ENCODE data around the gene RUSC2. TPM values are rescaled to one million over a fixed set of nuclear protein-coding genes. Genes with fewer than 3 reads are reported as not detected.
A peak's percentile ranks its signal among the peaks of the same experiment; 100 is the strongest.

The RUSC2 gene
- total and polyA plus RNA-seq, 2 of the 4 experiments (the other 2 are of a cell fraction), result 17.4 to 35.4 TPM

DNA sequence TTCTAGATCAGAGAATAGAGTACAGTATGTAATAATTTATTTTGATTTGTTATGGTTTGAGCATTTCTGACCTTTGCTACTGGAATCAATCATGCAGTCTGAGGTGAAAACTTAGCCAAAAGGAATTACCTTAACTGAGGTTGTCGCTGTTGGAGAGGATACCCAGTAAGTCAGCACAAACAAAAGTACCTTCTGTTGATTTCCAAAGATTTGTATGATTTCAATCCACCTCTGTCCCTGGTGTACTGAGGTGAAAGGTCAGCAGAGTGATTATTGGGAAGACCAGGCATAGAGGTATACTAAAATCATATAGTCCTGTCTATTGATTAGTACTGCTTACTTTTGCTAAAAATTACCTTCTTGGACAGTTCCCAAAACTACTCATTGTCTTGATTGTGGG lies 32.8 kb downstream of the RUSC2 start:
- WGBS, 2 experiments (ENCODE audit: extremely low coverage in 2 of 2, insufficient read length in 1 of 2), result no CpG with 5 or more reads among the region's 1 CpG
- POLR2A ChIA-PET (ENCODE audit: unreplicated experiment), result no interaction called here
- dilution Hi-C loops (cut with HindIII; ENCODE audit: low sequenced_read_pairs, unreplicated experiment), result no loop called here
- peaks cover 21% of the 10 kb centered on the region for H3K9me1 ChIP-seq (ENCODE audit: insufficient read depth, low read length)
- H2BK5ac ChIP-seq (ENCODE audit: low read depth, low read length, poor library complexity, severe bottlenecking), result peak overlapping the region; percentile 96
- in situ Hi-C loops (cut with MboI; ENCODE audit: low sequenced_read_pairs), result no loop called here
- peak overlapping the region; percentile 49; the same call in 1 of the 3 replicates for H2BK15ac ChIP-seq (ENCODE audit: low read depth, low read length)
- H3K4me2 ChIP-seq (ENCODE audit: low read depth, low read length), result peak overlapping the region; percentile 82; the same call in 1 of the 2 replicates
- no peak overlapping the region for H3K27ac ChIP-seq (ENCODE audit: insufficient read depth, low read length)
- no peak overlapping the region for H2AK9ac ChIP-seq (replicated peaks; ENCODE audit: low read depth, low read length, poor library complexity)
- CTCF ChIA-PET, result interaction anchor here (0.5 to 2.0 kb wide), 5 partner anchors 12 to 413 kb away, joined by 4 to 7 read pairs (median 4); no protein-coding TSS in a partner anchor
- peak overlapping the region; percentile 74; the same call in 1 of the 2 replicates for H4K91ac ChIP-seq (ENCODE audit: insufficient read depth, low read depth, low read length)
- H3K4ac ChIP-seq (ENCODE audit: low read depth, low read length), result peak overlapping the region; percentile 92; the same call in 1 of the 2 replicates
- peak overlapping the region; percentile 44; the same call in 1 of the 2 replicates for H4K5ac ChIP-seq (ENCODE audit: low read depth, low read length)
- no peaks in the 10 kb centered on the region for H3K27me3 ChIP-seq (ENCODE audit: control insufficient read depth, insufficient read depth, low read length)
- H4K8ac ChIP-seq (ENCODE audit: low read depth in 2 of 2, low read length in 2 of 2), result peak overlapping the region in 1 of 2 experiments; percentile 64; a peak in 1 of 4 replicates
- DNase-seq (no peak), ATAC-seq (ENCODE audit: low read depth) (no peak)
- no TSS peak for BruUV-seq (replicated peaks)
- peak overlapping the region; percentile 58; the same call in 1 of the 2 replicates for H3K23ac ChIP-seq (ENCODE audit: low read depth, low read length)
- peak overlapping the region; percentile 47; the same call in 1 of the 2 replicates for H2BK20ac ChIP-seq (ENCODE audit: low read depth, low read length)
- intact Hi-C loops (cut with micrococcal nuclease), result no loop called here
- H3K18ac ChIP-seq (ENCODE audit: low read depth, low read length), result peak overlapping the region; percentile 68; the same call in 1 of the 2 replicates
- no peak overlapping the region for H3K14ac ChIP-seq (replicated peaks; ENCODE audit: low read depth, low read length)
- H3K36me3 ChIP-seq (ENCODE audit: control insufficient read depth, insufficient read depth, low read length), result 0 out of 2 replicates have a peak, but pooled peaks cover under 1% of the 10 kb centered on the region
- TF ChIP-seq MXI1 (IDR thresholded peaks at IDR 0.05; ENCODE audit: borderline replicate concordance, low read depth, low read length), result no peak
- TF ChIP-seq RFX5 (IDR thresholded peaks at IDR 0.05; ENCODE audit: low read depth, low read length), result no peak
- no peak for TF ChIP-seq CEBPB (IDR thresholded peaks at IDR 0.05; ENCODE audit: low read depth, low read length)
- TF ChIP-seq, protein P1, sequence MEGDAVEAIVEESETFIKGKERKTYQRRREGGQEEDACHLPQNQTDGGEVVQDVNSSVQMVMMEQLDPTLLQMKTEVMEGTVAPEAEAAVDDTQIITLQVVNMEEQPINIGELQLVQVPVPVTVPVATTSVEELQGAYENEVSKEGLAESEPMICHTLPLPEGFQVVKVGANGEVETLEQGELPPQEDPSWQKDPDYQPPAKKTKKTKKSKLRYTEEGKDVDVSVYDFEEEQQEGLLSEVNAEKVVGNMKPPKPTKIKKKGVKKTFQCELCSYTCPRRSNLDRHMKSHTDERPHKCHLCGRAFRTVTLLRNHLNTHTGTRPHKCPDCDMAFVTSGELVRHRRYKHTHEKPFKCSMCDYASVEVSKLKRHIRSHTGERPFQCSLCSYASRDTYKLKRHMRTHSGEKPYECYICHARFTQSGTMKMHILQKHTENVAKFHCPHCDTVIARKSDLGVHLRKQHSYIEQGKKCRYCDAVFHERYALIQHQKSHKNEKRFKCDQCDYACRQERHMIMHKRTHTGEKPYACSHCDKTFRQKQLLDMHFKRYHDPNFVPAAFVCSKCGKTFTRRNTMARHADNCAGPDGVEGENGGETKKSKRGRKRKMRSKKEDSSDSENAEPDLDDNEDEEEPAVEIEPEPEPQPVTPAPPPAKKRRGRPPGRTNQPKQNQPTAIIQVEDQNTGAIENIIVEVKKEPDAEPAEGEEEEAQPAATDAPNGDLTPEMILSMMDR (conservative IDR thresholded peaks at IDR 0.05; ENCODE audit: low read depth, low read length), result no peak
- no peak for TF ChIP-seq CHD1 (IDR thresholded peaks at IDR 0.05; ENCODE audit: low read depth, low read length)
- no peak for TF ChIP-seq BHLHE40 (IDR thresholded peaks at IDR 0.05; ENCODE audit: low read depth, low read length)
- TF ChIP-seq, protein P2, sequence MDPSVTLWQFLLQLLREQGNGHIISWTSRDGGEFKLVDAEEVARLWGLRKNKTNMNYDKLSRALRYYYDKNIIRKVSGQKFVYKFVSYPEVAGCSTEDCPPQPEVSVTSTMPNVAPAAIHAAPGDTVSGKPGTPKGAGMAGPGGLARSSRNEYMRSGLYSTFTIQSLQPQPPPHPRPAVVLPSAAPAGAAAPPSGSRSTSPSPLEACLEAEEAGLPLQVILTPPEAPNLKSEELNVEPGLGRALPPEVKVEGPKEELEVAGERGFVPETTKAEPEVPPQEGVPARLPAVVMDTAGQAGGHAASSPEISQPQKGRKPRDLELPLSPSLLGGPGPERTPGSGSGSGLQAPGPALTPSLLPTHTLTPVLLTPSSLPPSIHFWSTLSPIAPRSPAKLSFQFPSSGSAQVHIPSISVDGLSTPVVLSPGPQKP (IDR thresholded peaks at IDR 0.05; ENCODE audit: borderline replicate concordance, low read depth, low read length), result no peak
- TF ChIP-seq RAD21 (IDR thresholded peaks at IDR 0.05; ENCODE audit: low read length), result no peak
- no peak for TF ChIP-seq SMC3 (IDR thresholded peaks at IDR 0.05; ENCODE audit: low read depth, low read length)
- TF ChIP-seq, protein P3, sequence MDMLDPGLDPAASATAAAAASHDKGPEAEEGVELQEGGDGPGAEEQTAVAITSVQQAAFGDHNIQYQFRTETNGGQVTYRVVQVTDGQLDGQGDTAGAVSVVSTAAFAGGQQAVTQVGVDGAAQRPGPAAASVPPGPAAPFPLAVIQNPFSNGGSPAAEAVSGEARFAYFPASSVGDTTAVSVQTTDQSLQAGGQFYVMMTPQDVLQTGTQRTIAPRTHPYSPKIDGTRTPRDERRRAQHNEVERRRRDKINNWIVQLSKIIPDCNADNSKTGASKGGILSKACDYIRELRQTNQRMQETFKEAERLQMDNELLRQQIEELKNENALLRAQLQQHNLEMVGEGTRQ (IDR thresholded peaks at IDR 0.05; ENCODE audit: low read depth, low read length), result no peak
- no peak for TF ChIP-seq MAFK (IDR thresholded peaks at IDR 0.05; ENCODE audit: low read depth, low read length)
- no peak for TF ChIP-seq FOS (IDR thresholded peaks at IDR 0.05; ENCODE audit: low read depth, low read length)
- no peak for TF ChIP-seq RCOR1 (IDR thresholded peaks at IDR 0.05; ENCODE audit: insufficient replicate concordance, low read length)
- no peak for TF ChIP-seq POLR2A (IDR thresholded peaks at IDR 0.05; ENCODE audit: low read depth, low read length)
- H3K9me3 ChIP-seq (ENCODE audit: control insufficient read depth, insufficient read depth, low read length), result no peaks in the 10 kb centered on the region
- H2AK5ac ChIP-seq (ENCODE audit: low read depth, low read length), result peak overlapping the region; percentile 83
- no peaks in the 10 kb centered on the region; the same call in 1 of the 2 replicates for H4K20me1 ChIP-seq (ENCODE audit: insufficient read depth, low read length)
- H3K4me3 ChIP-seq (ENCODE audit: insufficient read depth, low read depth, low read length), result peak overlapping the region; percentile 30; the same call in 1 of the 2 replicates
- no peak overlapping the region for H2AFZ ChIP-seq (replicated peaks; ENCODE audit: low read length, poor library complexity)
- H3K9ac ChIP-seq (ENCODE audit: low read depth, low read length), result peak overlapping the region; percentile 5; the same call in 1 of the 2 replicates
- H2BK120ac ChIP-seq (ENCODE audit: low read depth, low read length), result peak overlapping the region; percentile 99
- H3K56ac ChIP-seq (ENCODE audit: extremely low read depth, insufficient read depth, low read length), result no peak overlapping the region
- H3K4me1 ChIP-seq (ENCODE audit: control insufficient read depth, insufficient read depth, low read length), result peaks cover 39% of the 10 kb centered on the region
- peaks cover 25 to 73% of the 10 kb centered on the region in 2 experiments for H3K79me1 ChIP-seq (ENCODE audit: low read depth in 1 of 2, low read length in 2 of 2)

All from IMR-90 (cell line).